B cell (primary cell): ENCODE data around the gene SLCO3A1. TPM values are rescaled to one million over a fixed set of nuclear protein-coding genes. Genes with fewer than 3 reads are reported as not detected.

ENCODE experiments used
- ATAC-seq: fragments of 200-7000 bp; cut with Tn5 transposase; one replicate; pipeline ENCODE4 v1.10.0; 2021; ENCODE audit warnings: low read depth, mild to moderate bottlenecking, moderate number of reproducible peaks, moderate library complexity
- CTCF ChIA-PET: fragments of 350-600 bp; sonication (Branson Sonifier 250); formaldehyde crosslinking; loops from one replicate; lab custom pipeline; 2021; ENCODE audit warnings: antibody characterized with exemption, inconsistent platforms; lab: Charles Lee
- POLR2A ChIA-PET: fragments of 350-600 bp; sonication (Branson Sonifier 250); formaldehyde crosslinking; loops from one replicate; lab custom pipeline; 2021; ENCODE audit warnings: antibody characterized with exemption; lab: Charles Lee
- DNase-seq: peaks from one replicate; pipeline ENCODE4 v3.0.0; 2013
- H2AFZ ChIP-seq: 2 replicates; pipeline ENCODE4 v1.6.1; 2012; ENCODE audit warnings: mild to moderate bottlenecking, low read depth, low read length; ENCODE audit not compliant: insufficient read depth, poor library complexity, severe bottlenecking
- H3K27ac ChIP-seq, 2 donors: 1 replicate in 1 of 2; 2 replicates in 1 of 2; pipeline ENCODE4 v1.5.1; 2012 to 2013; ENCODE audit warnings: low read length in 2 of 2, mild to moderate bottlenecking in 2 of 2, moderate library complexity in 1 of 2
- H3K27me3 ChIP-seq, 4 experiments: fragments of 200-600 bp in 1 of 4; sonication (generic) in 1 of 4; replicated peaks in 1 of 4; 1 replicate in 2 of 4; 2 replicates in 2 of 4; pipeline versions ENCODE4 v1.6.1 to v1.7.0; 2013 to 2016; ENCODE audit warnings: low read length in 3 of 4, mild to moderate bottlenecking in 2 of 4, mixed read lengths in 1 of 4, moderate library complexity in 1 of 4; ENCODE audit not compliant: insufficient read depth in 4 of 4, control insufficient read depth in 3 of 4; ENCODE audit errors: control extremely low read depth in 1 of 4
- H3K36me3 ChIP-seq, 2 experiments: replicated peaks in 1 of 2; 1 replicate in 1 of 2; 2 replicates in 1 of 2; pipeline versions ENCODE4 v1.6.1 to v1.7.1; 2013; ENCODE audit warnings: low read length in 1 of 2; ENCODE audit not compliant: insufficient read depth in 2 of 2, control insufficient read depth in 1 of 2; ENCODE audit errors: control extremely low read depth in 1 of 2, extremely low read depth in 1 of 2
- H3K4me1 ChIP-seq, 2 donors: fragments of 200-600 bp in 1 of 2; sonication (generic) in 1 of 2; 1 replicate in 1 of 2; 2 replicates in 1 of 2; pipeline versions ENCODE4 v1.5.1 to v1.6.1; 2013 to 2017; ENCODE audit warnings: low read length in 2 of 2; ENCODE audit not compliant: control insufficient read depth in 2 of 2, insufficient read depth in 2 of 2
- H3K4me2 ChIP-seq: replicated peaks from 2 replicates; pipeline ENCODE3; 2012; ENCODE audit warnings: mild to moderate bottlenecking, low read depth, low read length; ENCODE audit not compliant: poor library complexity, severe bottlenecking
- H3K4me3 ChIP-seq, 5 experiments: fragments of 200-600 bp in 1 of 5; sonication (generic) in 1 of 5; 1 replicate in 3 of 5; 2 replicates in 2 of 5; pipeline versions ENCODE4 v1.5.1 to v1.7.0; 2011 to 2016; ENCODE audit warnings: low read length in 4 of 5, mild to moderate bottlenecking in 4 of 5, low read depth in 2 of 5, control low read depth in 1 of 5, moderate library complexity in 1 of 5; ENCODE audit not compliant: insufficient read depth in 1 of 5; ENCODE audit errors: control extremely low read depth in 1 of 5, extremely low read depth in 1 of 5
- H3K79me2 ChIP-seq: fragments of 200-600 bp; sonication (generic); one replicate; pipeline ENCODE4 v1.6.0; 2016; ENCODE audit warnings: low read length; ENCODE audit not compliant: control insufficient read depth, insufficient read depth
- H3K9ac ChIP-seq: fragments of 200-600 bp; sonication (generic); 2 replicates; pipeline ENCODE4 v1.6.1; 2017; ENCODE audit warnings: mild to moderate bottlenecking, low read length, moderate library complexity
- H3K9me3 ChIP-seq, 3 donors: one replicate each; pipeline versions ENCODE4 v1.6.1 to v1.7.1; 2013; ENCODE audit warnings: low read length in 2 of 3; ENCODE audit not compliant: control insufficient read depth in 2 of 3, insufficient read depth in 1 of 3; ENCODE audit errors: control extremely low read depth in 1 of 3
- H4K20me1 ChIP-seq: 2 replicates; pipeline ENCODE4 v1.6.0; 2012; ENCODE audit warnings: mild to moderate bottlenecking, low read length; ENCODE audit not compliant: insufficient read depth, control insufficient read depth, poor library complexity, severe bottlenecking
- H3K27ac Mint-ChIP-seq: one replicate; pipeline ENCODE4 v1.8.0; 2021; ENCODE audit warnings: mixed read lengths
- H3K27me3 Mint-ChIP-seq: one replicate; pipeline ENCODE4 v1.8.0; 2021; ENCODE audit warnings: mixed read lengths
- H3K4me1 Mint-ChIP-seq: one replicate; pipeline ENCODE4 v1.8.0; 2021; ENCODE audit warnings: mixed read lengths
- H3K4me3 Mint-ChIP-seq: one replicate; pipeline ENCODE4 v1.8.0; 2021; ENCODE audit warnings: mixed read lengths
- H3K9me3 Mint-ChIP-seq: one replicate; pipeline ENCODE4 v1.8.0; 2022; ENCODE audit warnings: mixed read lengths; ENCODE audit not compliant: insufficient read depth
- EZH2 ChIP-seq: IDR thresholded peaks from 2 replicates; pipeline ENCODE4 v1.6.1; 2012; ENCODE audit warnings: borderline replicate concordance, low read depth, mild to moderate bottlenecking, moderate library complexity, low read length; ENCODE audit not compliant: insufficient read depth, poor library complexity, severe bottlenecking
- WGBS: methylation state at CpG from one replicate; pipeline ENCODE4 v1.1.5; 2013; ENCODE audit warnings: missing lambda C conversion rate; ENCODE audit not compliant: insufficient coverage; 5-methylcytosine and 5-hydroxymethylcytosine counted together
- intact Hi-C: fragments of 100-400 bp; cut with micrococcal nuclease; formaldehyde crosslinking; loops from one replicate; pipeline ENCODE4 v1.10.0; 2022
- polyA plus RNA-seq: library from polyadenylated mRNA; depleted of rRNA; stranded (reverse); fragments of >200 nt; gene quantifications from 2 replicates; pipeline ENCODE4 v1.2.3, GENCODE V29; 2012
- total RNA-seq, 2 donors: library from RNA; stranded (reverse); fragments of 120-200 nt in 1 of 2; gene quantifications; 1 replicate in 1 of 2; 2 replicates in 1 of 2; pipeline versions ENCODE4 v1.2.3 to v1.2.4, GENCODE V29; 2013 to 2022
- TF ChIP-seq, protein P1 (sequence below): fragments of 200-600 bp; IDR thresholded peaks from one replicate; pipeline ENCODE4 v1.8.0; 2022; ENCODE audit warnings: antibody characterized with exemption, mild to moderate bottlenecking

Gene SLCO3A1
- total and polyA plus RNA-seq, 2 donors (not counting 1 experiment from before 2014, with no cell fraction given) = 0.99 to 2.3 TPM

GRCh38 chr15:92061511-92062195 is 208.1 kb downstream of the SLCO3A1 start:
- Histone ChIP-seq H3K79me2 (no peaks in the 10 kb centered on the region), H2AFZ (no peak overlapping the region), H3K27me3 (no peaks in the 10 kb centered on the region), H3K4me1 (no peaks in the 10 kb centered on the region), H3K4me3 (no peak overlapping the region), H3K4me2 (no peak overlapping the region), H4K20me1 (no peaks in the 10 kb centered on the region), H3K27ac (no peak overlapping the region), H3K9ac (no peak overlapping the region), H3K36me3 (no peaks in the 10 kb centered on the region), H3K9me3 (peaks cover 0 to 4% (median 0%) of the 10 kb centered on the region in 3 donors)
- no peak overlapping the region for H3K4me3 Mint-ChIP-seq
- intact Hi-C loops = no loop called here
- no peaks in the 10 kb centered on the region for H3K4me1 Mint-ChIP-seq
- H3K27ac Mint-ChIP-seq = no peak overlapping the region
- POLR2A ChIA-PET = no interaction called here
- no peak for ATAC-seq
- WGBS = 95% methylated on average over 7 of the region's 7 CpGs
- H3K9me3 Mint-ChIP-seq = peaks cover 4% of the 10 kb centered on the region
- no peak for TF ChIP-seq EZH2
- TF ChIP-seq, protein P1, sequence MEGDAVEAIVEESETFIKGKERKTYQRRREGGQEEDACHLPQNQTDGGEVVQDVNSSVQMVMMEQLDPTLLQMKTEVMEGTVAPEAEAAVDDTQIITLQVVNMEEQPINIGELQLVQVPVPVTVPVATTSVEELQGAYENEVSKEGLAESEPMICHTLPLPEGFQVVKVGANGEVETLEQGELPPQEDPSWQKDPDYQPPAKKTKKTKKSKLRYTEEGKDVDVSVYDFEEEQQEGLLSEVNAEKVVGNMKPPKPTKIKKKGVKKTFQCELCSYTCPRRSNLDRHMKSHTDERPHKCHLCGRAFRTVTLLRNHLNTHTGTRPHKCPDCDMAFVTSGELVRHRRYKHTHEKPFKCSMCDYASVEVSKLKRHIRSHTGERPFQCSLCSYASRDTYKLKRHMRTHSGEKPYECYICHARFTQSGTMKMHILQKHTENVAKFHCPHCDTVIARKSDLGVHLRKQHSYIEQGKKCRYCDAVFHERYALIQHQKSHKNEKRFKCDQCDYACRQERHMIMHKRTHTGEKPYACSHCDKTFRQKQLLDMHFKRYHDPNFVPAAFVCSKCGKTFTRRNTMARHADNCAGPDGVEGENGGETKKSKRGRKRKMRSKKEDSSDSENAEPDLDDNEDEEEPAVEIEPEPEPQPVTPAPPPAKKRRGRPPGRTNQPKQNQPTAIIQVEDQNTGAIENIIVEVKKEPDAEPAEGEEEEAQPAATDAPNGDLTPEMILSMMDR = no peak
- CTCF ChIA-PET = no interaction called here
- peaks cover 3% of the 10 kb centered on the region for H3K27me3 Mint-ChIP-seq
- no peak for DNase-seq

DNA sequence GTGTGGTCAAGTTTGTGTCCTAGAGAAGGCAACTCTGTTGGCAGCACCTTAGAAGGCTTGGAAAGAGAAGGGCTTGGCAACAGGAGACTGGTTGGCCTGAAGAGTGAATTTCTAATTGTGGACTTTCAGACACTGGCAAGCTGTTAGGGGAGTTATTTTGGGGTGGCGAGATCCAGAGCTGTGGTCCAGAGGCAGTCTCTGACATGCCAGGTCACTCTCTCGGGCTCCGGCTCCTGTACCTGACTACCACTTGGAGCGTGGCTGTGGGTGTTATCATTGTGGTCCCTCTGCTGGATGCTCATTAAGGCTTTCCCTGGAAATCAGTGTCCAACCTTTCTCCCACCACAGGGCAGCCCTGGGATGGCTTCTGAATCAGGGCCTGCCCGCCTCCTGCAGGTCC is 209.0 kb downstream of the SLCO3A1 start:
- Histone ChIP-seq H3K4me3 (no peak overlapping the region), H3K4me2 (no peak overlapping the region), H3K9ac (no peak overlapping the region), H3K9me3 (peaks cover 0 to 8% (median 0%) of the 10 kb centered on the region in 3 donors), H3K27me3 (no peaks in the 10 kb centered on the region), H3K27ac (no peak overlapping the region), H3K4me1 (no peaks in the 10 kb centered on the region), H3K36me3 (no peaks in the 10 kb centered on the region), H2AFZ (no peak overlapping the region), H3K79me2 (no peaks in the 10 kb centered on the region), H4K20me1 (no peaks in the 10 kb centered on the region)
- Mint-ChIP-seq H3K27ac (no peak overlapping the region), H3K9me3 (peaks cover 4% of the 10 kb centered on the region), H3K4me3 (no peak overlapping the region), H3K27me3 (peaks cover 3% of the 10 kb centered on the region), H3K4me1 (no peaks in the 10 kb centered on the region)
- no CpG with 5 or more reads among the region's 5 CpGs for WGBS
- no peak for DNase-seq
- intact Hi-C loops = no loop called here
- TF ChIP-seq EZH2 = no peak
- TF ChIP-seq, protein P1 = no peak
- POLR2A ChIA-PET = no interaction called here
- CTCF ChIA-PET = no interaction called here
- no peak for ATAC-seq
